Tibial nerve (tissue), 4 donors: ENCODE results near the gene PIK3C2A. TPM values are rescaled to one million over a fixed set of nuclear protein-coding genes. Genes with fewer than 3 reads are reported as not detected.

Source experiments
- DNase-seq, 2 donors: peaks; one replicate each; pipeline ENCODE4 v3.0.0-alpha.2; 2019; ENCODE audit warnings: low spot score in 2 of 2
- H3K27ac ChIP-seq, 4 donors: fragments of 200-600 bp; sonication (generic) in 3 of 4; one replicate each; pipeline ENCODE4 v1.5.1; 2017 to 2019; ENCODE audit warnings: mild to moderate bottlenecking in 1 of 4
- H3K27me3 ChIP-seq, 2 donors: fragments of 200-600 bp; sonication (generic) in 1 of 2; one replicate each; pipeline versions ENCODE4 v1.5.1 to v1.6.0; 2017 to 2019
- H3K36me3 ChIP-seq, 3 donors: fragments of 200-600 bp; sonication (generic); one replicate each; pipeline ENCODE4 v1.5.1; 2018 to 2019
- H3K4me1 ChIP-seq, 4 donors: fragments of 200-600 bp; sonication (generic) in 3 of 4; one replicate each; pipeline ENCODE4 v1.5.1; 2017 to 2019
- H3K4me3 ChIP-seq, 4 donors: fragments of 200-600 bp; sonication (generic) in 3 of 4; one replicate each; pipeline ENCODE4 v1.5.1; 2017 to 2019; ENCODE audit warnings: mild to moderate bottlenecking in 1 of 4, moderate library complexity in 1 of 4
- H3K9me3 ChIP-seq, 4 donors: fragments of 200-600 bp; sonication (generic) in 3 of 4; one replicate each; pipeline ENCODE4 v1.5.1; 2017 to 2019
- CTCF ChIP-seq, 5 experiments: fragments of 200-600 bp in 3 of 5; fragments of 450-650 bp in 2 of 5; sonication (generic) in 3 of 5; IDR thresholded peaks; one replicate each; pipeline ENCODE4 v1.5.1; 2016 to 2019; ENCODE audit warnings: antibody characterized with exemption in 5 of 5, mild to moderate bottlenecking in 3 of 5, moderate library complexity in 2 of 5
- EP300 ChIP-seq, 2 donors: sonication (generic); formaldehyde crosslinking; IDR thresholded peaks; one replicate each; pipeline ENCODE4 v1.6.1; 2017; ENCODE audit warnings: antibody characterized with exemption in 2 of 2, mild to moderate bottlenecking in 1 of 2
- POLR2A ChIP-seq, 2 donors: fragments of 450-650 bp; IDR thresholded peaks; one replicate each; pipeline ENCODE4 v1.6.1; 2017; ENCODE audit warnings: antibody characterized with exemption in 2 of 2, mild to moderate bottlenecking in 2 of 2, moderate library complexity in 2 of 2
- WGBS, 2 donors: methylation state at CpG; one replicate each; pipeline ENCODE4 v1.1.5; 2018; 5-methylcytosine and 5-hydroxymethylcytosine counted together
- total RNA-seq, 4 donors: library from RNA; depleted of rRNA; stranded (reverse); fragments of >200 nt; gene quantifications; one replicate each; pipeline ENCODE4 v1.1.0, GENCODE V29; 2016

The PIK3C2A gene
- total RNA-seq, 4 donors from 2014 or later: 60.9 to 105 (median 63.2) TPM

GRCh38 chr11:17159441-17159840 is 48.3 kb downstream of the PIK3C2A start:
- WGBS, 2 donors: 69 to 77% methylated on average over 3 of the region's 3 CpGs
- no peak for DNase-seq
- no peak overlapping the region for H3K4me3 ChIP-seq
- no peak for TF ChIP-seq EP300 (IDR thresholded peaks at IDR 0.05)
- TF ChIP-seq POLR2A (IDR thresholded peaks at IDR 0.05): no peak
- no peak for TF ChIP-seq CTCF (IDR thresholded peaks at IDR 0.05)
- H3K27ac ChIP-seq: no peak overlapping the region
- no peaks in the 10 kb centered on the region for H3K36me3 ChIP-seq
- peaks cover 0 to 67% (median 28%) of the 10 kb centered on the region in 4 donors for H3K4me1 ChIP-seq
- no peaks in the 10 kb centered on the region for H3K9me3 ChIP-seq
- no peaks in the 10 kb centered on the region for H3K27me3 ChIP-seq

Other genes starting within 250 kb of the PIK3C2A start
- 10 to 100 TPM; 41.6 to 56.7 (median 50.1) TPM for gene PLEKHA7, start 193.6 kb downstream of the PIK3C2A start, total RNA-seq
- gene RPS13, start 130.3 kb downstream of the PIK3C2A start, total RNA-seq: 1,000 to 10,000 TPM; 1,083 to 1,911 (median 1,362) TPM
- 10 to 100 TPM; 29.1 to 45.4 (median 36.0) TPM for gene NUCB2, start 68.8 kb upstream of the PIK3C2A start, total RNA-seq
- 1 to 10 TPM; 1.0 to 2.2 (median 2.0) TPM for gene NCR3LG1, start 143.8 kb upstream of the PIK3C2A start, total RNA-seq
- gene KCNJ11, start 180.7 kb upstream of the PIK3C2A start, total RNA-seq: 10 to 100 TPM in 1 of 4 donors, 1 to 10 TPM in 2, under 1 TPM in 1; 0.59 to 19.7 (median 3.5) TPM